Testis (tissue), 3 donors: ENCODE results near the gene HS2ST1. TPM values are rescaled to one million over a fixed set of nuclear protein-coding genes. Genes with fewer than 3 reads are reported as not detected.

ENCODE experiments used
- DNase-seq: peaks from one replicate; pipeline ENCODE4 v3.0.0-alpha.2; 2019
- H3K27ac ChIP-seq, 2 donors: fragments of 200-600 bp; sonication (generic); one replicate each; pipeline ENCODE4 v1.5.1; 2019
- H3K27me3 ChIP-seq: fragments of 200-600 bp; sonication (generic); one replicate; pipeline ENCODE4 v1.5.1; 2019
- H3K36me3 ChIP-seq: fragments of 200-600 bp; sonication (generic); one replicate; pipeline ENCODE4 v1.5.1; 2017; ENCODE audit warnings: low read depth; ENCODE audit errors: missing control alignments
- H3K4me1 ChIP-seq: fragments of 200-600 bp; sonication (generic); one replicate; pipeline ENCODE4 v1.5.1; 2019
- H3K4me3 ChIP-seq, 2 donors: fragments of 200-600 bp; sonication (generic); one replicate each; pipeline ENCODE4 v1.5.1; 2017 to 2019
- H3K9me3 ChIP-seq: fragments of 200-600 bp; sonication (generic); one replicate; pipeline ENCODE4 v1.5.1; 2017
- CTCF ChIP-seq, 3 experiments: fragments of 450-650 bp in 2 of 3; fragments of 200-600 bp in 1 of 3; sonication (generic) in 1 of 3; IDR thresholded peaks; one replicate each; pipeline ENCODE4 v1.5.1; 2016 to 2019; ENCODE audit warnings: antibody characterized with exemption in 3 of 3, mild to moderate bottlenecking in 2 of 3, moderate library complexity in 1 of 3
- POLR2A ChIP-seq: fragments of 450-650 bp; IDR thresholded peaks from one replicate; pipeline ENCODE4 v1.6.1; 2017; ENCODE audit warnings: antibody characterized with exemption, mild to moderate bottlenecking, moderate library complexity
- WGBS, 2 donors: methylation state at CpG; one replicate each; pipeline ENCODE4 v1.1.5; 2018; 5-methylcytosine and 5-hydroxymethylcytosine counted together
- intact Hi-C: fragments of 100-400 bp; cut with DNase I; formaldehyde crosslinking; loops from one replicate; pipeline ENCODE4 v1.15.1; 2023; ENCODE audit warnings: low total_unique reads
- polyA plus RNA-seq: library from polyadenylated mRNA; stranded (reverse); fragments of 350-450 nt; fragmentation: Illumina TruSeq; extraction: RNeasy Lipid Tissue Mini Kit (QIAGEN cat#74804); gene quantifications from one replicate; pipeline ENCODE4 v1.2.3, GENCODE V29; 2014; ENCODE audit warnings: low read depth, low replicate concordance; ENCODE audit not compliant: insufficient read depth
- total RNA-seq, 2 donors: library from RNA; depleted of rRNA; stranded (reverse); fragments of >200 nt; gene quantifications; one replicate each; pipeline ENCODE4 v1.2.3, GENCODE V29; 2016

The HS2ST1 gene
- total and polyA plus RNA-seq, 3 donors from 2014 or later, result 12.8 to 22.4 (median 21.1) TPM

GRCh38 chr1:87086120-87086519 is 171.7 kb downstream of the HS2ST1 start:
- TF ChIP-seq CTCF (IDR thresholded peaks at IDR 0.05) (no peak), POLR2A (no peak)
- WGBS, 2 donors, result 91% methylated on average over 8 of the region's 8 CpGs
- no peak for DNase-seq
- Histone ChIP-seq H3K27me3 (no peaks in the 10 kb centered on the region), H3K27ac (no peak overlapping the region), H3K9me3 (no peaks in the 10 kb centered on the region), H3K36me3 (no peaks in the 10 kb centered on the region), H3K4me3 (no peak overlapping the region), H3K4me1 (no peaks in the 10 kb centered on the region)
- intact Hi-C loops, result loop anchor here (10.0 kb wide), 1 partner anchor 251 kb away; no protein-coding TSS in a partner anchor

DNA sequence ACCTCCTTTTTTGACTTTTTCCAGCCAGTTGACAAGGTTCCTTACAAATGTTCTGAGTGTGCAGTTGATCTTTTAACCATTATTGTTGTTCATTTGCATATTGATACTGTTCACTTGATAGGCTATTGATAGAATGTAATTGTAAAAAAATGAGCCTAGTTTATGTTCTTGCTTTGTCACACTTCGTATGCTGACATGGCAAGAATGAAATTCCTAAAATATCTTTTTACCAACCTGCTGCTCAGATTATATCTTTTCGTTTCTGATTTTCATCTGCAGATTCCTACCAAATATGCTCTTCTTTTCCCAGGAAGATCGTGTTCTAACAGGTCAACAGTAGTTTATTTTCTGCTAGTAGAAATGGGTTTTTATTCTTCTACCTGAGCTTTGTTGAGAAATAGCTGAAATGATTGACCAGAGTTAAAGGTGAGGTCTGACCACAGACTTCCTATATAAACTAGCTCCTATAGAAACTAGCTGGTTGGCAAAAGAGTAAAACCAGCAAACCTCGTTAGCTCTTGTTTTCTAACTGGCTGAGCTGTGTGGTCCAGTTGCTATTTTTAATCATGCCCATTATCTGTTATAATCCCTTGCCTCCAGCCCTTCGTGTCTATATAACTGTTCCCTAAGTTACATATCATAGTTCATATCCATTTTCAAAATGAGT is 174.8 kb downstream of the HS2ST1 start:
- TF ChIP-seq POLR2A (no peak), CTCF (IDR thresholded peaks at IDR 0.05) (no peak)
- no peaks in the 10 kb centered on the region for H3K27me3 ChIP-seq
- no peaks in the 10 kb centered on the region for H3K9me3 ChIP-seq
- no peaks in the 10 kb centered on the region for H3K4me1 ChIP-seq
- intact Hi-C loops, result loop anchor here (10.0 kb wide), 1 partner anchor 254 kb away; no protein-coding TSS in a partner anchor
- H3K36me3 ChIP-seq, result no peaks in the 10 kb centered on the region
- no peak overlapping the region for H3K4me3 ChIP-seq
- no peak overlapping the region for H3K27ac ChIP-seq
- WGBS, 2 donors, result 69 to 94% methylated on average over 5 of the region's 5 CpGs
- no peak for DNase-seq

DNA sequence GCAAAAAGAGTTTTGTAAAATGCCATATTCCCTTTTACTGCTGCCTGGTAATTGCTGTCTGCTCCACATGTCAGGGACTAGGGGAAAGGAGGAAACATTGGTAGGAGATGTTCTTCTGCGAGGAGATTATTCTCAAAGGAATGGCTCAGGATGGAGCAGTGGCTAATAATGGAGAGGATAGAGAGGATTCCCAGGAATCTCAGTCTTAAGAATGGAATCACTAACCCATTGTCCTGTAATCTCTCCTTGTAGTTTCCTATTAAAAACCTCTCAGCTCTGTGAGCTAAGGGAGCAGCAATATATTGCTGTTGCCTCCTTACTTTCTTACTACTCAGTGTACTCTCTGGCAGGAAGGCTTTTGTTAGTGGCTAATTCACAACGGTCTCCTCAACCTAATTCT is 175.4 kb downstream of the HS2ST1 start:
- intact Hi-C loops, result loop anchor here (10.0 kb wide), 1 partner anchor 255 kb away; no protein-coding TSS in a partner anchor
- TF ChIP-seq POLR2A (no peak), CTCF (IDR thresholded peaks at IDR 0.05) (no peak)
- no peak for DNase-seq
- Histone ChIP-seq H3K36me3 (no peaks in the 10 kb centered on the region), H3K9me3 (no peaks in the 10 kb centered on the region), H3K4me1 (no peaks in the 10 kb centered on the region), H3K4me3 (no peak overlapping the region), H3K27ac (no peak overlapping the region), H3K27me3 (no peaks in the 10 kb centered on the region)
- WGBS, 2 donors, result 73 to 81% methylated on average over 2 of the region's 2 CpGs

DNA sequence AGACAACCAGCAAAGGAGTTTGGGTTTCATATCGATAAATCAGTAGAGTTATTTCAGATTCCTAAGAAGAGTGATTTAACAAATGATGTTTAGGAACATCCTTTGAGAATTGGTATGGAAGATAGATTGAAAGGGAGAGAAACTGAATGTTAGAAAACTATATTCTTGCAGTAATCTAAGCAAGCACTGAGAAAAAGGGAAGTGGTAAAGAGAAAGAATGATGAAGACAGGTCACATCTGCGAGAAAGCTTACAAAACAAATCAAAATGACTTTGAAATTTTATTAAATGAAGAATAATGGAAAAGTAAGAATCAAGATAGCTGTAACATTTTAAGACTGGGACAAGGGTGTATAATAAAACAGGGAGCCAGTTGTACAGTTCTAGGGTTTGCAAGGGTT is 177.0 kb downstream of the HS2ST1 start:
- no peak overlapping the region for H3K27ac ChIP-seq
- TF ChIP-seq CTCF (IDR thresholded peaks at IDR 0.05) (no peak), POLR2A (no peak)
- no peaks in the 10 kb centered on the region for H3K9me3 ChIP-seq
- H3K4me3 ChIP-seq, result no peak overlapping the region
- H3K36me3 ChIP-seq, result no peaks in the 10 kb centered on the region
- H3K4me1 ChIP-seq, result no peaks in the 10 kb centered on the region
- 84 to 92% methylated on average over 2 of the region's 2 CpGs for WGBS, 2 donors
- H3K27me3 ChIP-seq, result no peaks in the 10 kb centered on the region
- no peak for DNase-seq
- intact Hi-C loops, result no loop called here

DNA sequence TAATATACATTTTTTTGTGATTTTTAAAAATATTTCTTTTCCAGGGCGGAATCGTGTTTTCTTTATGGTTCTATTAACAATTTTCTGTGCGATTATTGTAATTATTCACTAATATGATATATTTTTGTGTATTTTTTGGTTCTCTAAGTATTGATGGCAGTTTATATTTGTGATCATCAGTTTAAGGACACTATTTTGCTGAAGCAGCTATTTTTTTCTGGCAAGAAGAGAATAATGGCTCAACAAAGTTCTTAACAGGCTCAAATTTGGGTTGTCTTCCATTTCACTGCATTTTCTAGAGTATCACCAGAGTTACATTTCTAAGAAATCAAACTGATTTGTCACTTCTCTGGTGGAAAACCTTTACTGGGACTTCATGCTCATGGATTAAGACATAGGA is 178.4 kb downstream of the HS2ST1 start:
- Histone ChIP-seq H3K27ac (no peak overlapping the region), H3K36me3 (no peaks in the 10 kb centered on the region), H3K4me1 (no peaks in the 10 kb centered on the region), H3K27me3 (no peaks in the 10 kb centered on the region), H3K4me3 (no peak overlapping the region), H3K9me3 (no peaks in the 10 kb centered on the region)
- intact Hi-C loops, result no loop called here
- TF ChIP-seq POLR2A, result no peak
- WGBS, 2 donors, result 96 to 98% methylated on average over 3 of the region's 3 CpGs
- no peak for DNase-seq
